Naive B cell (primary cell): ENCODE measurements around the gene NOL3. TPM values are rescaled to one million over a fixed set of nuclear protein-coding genes. Genes with fewer than 3 reads are reported as not detected.
A peak's percentile ranks its signal among the peaks of the same experiment; 100 is the strongest.

ENCODE experiments used
- ATAC-seq, 2 donors: fragments of 150-1000 bp; cut with Tn5 transposase; 2 replicates each; pipeline ENCODE4 v1.10.0; 2021; ENCODE audit warnings: low read depth in 2 of 2, mild to moderate bottlenecking in 2 of 2, moderate library complexity in 2 of 2
- DNase-seq: peaks from one replicate; pipeline ENCODE4 v3.0.0; 2022
- H3K27ac Mint-ChIP-seq, 6 donors: one replicate each; pipeline ENCODE4 v1.8.0; 2020 to 2022; ENCODE audit warnings: mild to moderate bottlenecking in 6 of 6, mixed read lengths in 6 of 6, moderate library complexity in 5 of 6, inconsistent platforms in 2 of 6
- H3K27me3 Mint-ChIP-seq, 3 donors: one replicate each; pipeline ENCODE4 v1.8.0; 2021 to 2022; ENCODE audit warnings: mixed read lengths in 3 of 3, mild to moderate bottlenecking in 1 of 3
- H3K36me3 Mint-ChIP-seq, 2 donors: one replicate each; pipeline ENCODE4 v1.8.0; 2020 to 2022; ENCODE audit warnings: mixed read lengths in 2 of 2, inconsistent platforms in 1 of 2, mild to moderate bottlenecking in 1 of 2
- H3K4me1 Mint-ChIP-seq, 3 donors: one replicate each; pipeline ENCODE4 v1.8.0; 2020 to 2022; ENCODE audit warnings: mixed read lengths in 3 of 3, inconsistent platforms in 1 of 3, mild to moderate bottlenecking in 1 of 3, moderate library complexity in 1 of 3
- H3K4me3 Mint-ChIP-seq, 8 donors: one replicate each; pipeline ENCODE4 v1.8.0; 2020 to 2022; ENCODE audit warnings: mild to moderate bottlenecking in 8 of 8, mixed read lengths in 8 of 8, moderate library complexity in 8 of 8, inconsistent platforms in 2 of 8
- H3K9me3 Mint-ChIP-seq, 7 donors: one replicate each; pipeline ENCODE4 v1.8.0; 2020 to 2022; ENCODE audit warnings: mixed read lengths in 7 of 7, mild to moderate bottlenecking in 5 of 7, inconsistent platforms in 2 of 7, moderate library complexity in 1 of 7
- polyA plus RNA-seq, 6 donors: library from polyadenylated mRNA; unstranded; fragments of 300-500 nt; fragmentation: Illumina TruSeq; gene quantifications; one replicate each; pipeline ENCODE4 v1.2.3, GENCODE V29; 2021; ENCODE audit warnings: low read depth in 6 of 6

NOL3 gene
- polyA plus RNA-seq, 6 donors from 2014 or later = 0.27 TPM; not detected in 5

DNA sequence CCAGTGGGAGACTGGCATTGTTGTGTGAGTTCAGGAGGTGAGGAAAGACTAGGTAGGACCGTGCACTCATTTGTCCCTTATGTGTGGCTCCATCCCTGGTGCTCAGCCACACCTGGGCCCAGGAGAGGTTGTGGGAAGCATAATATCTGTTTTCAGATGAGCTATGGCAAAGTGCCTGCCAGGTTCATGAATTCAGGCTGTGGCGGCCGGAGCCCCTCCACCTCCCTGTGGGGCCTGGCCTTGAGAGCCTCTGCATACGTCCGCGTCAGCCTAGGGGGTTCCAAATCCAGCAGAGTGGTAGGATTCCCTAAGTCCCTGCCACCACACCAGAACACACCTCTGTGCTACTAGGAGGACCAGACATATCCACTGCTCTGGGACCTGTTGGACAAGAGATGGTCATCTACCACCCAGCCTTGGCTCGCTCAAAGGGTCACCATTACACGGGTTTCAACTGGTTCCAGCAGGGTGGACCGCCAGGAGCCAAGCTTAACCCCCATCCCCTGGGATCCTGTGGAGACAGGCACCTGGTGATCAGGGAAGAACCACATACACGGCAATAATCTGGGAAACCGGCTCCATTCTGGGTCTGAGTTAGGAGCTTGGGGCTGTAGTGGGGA is 21.6 kb upstream of the NOL3 start:
- ATAC-seq (no peak), DNase-seq (no peak)
- Mint-ChIP-seq H3K4me3 (peak overlapping the region in 7 of 8 donors; percentile 10 to 50 (median 32)), H3K27me3 (peaks cover 10 to 44% (median 29%) of the 10 kb centered on the region in 3 donors), H3K9me3 (no peaks in the 10 kb centered on the region), H3K4me1 (peaks cover 18 to 21% (median 20%) of the 10 kb centered on the region in 3 donors), H3K36me3 (peaks cover 37 to 45% of the 10 kb centered on the region in 2 donors), H3K27ac (no peak overlapping the region)

GRCh38 chr16:67149276-67150046 is 20.9 kb upstream of the NOL3 start:
- DNase-seq (no peak), ATAC-seq (no peak)
- H3K4me3 Mint-ChIP-seq = peak overlapping the region in 6 of 8 donors; percentile 10 to 50 (median 32)
- H3K36me3 Mint-ChIP-seq = peaks cover 32 to 41% of the 10 kb centered on the region in 2 donors
- H3K9me3 Mint-ChIP-seq = no peaks in the 10 kb centered on the region
- H3K27ac Mint-ChIP-seq = no peak overlapping the region
- H3K27me3 Mint-ChIP-seq = peaks cover 10 to 44% (median 29%) of the 10 kb centered on the region in 3 donors
- peaks cover 18 to 27% (median 21%) of the 10 kb centered on the region in 3 donors for H3K4me1 Mint-ChIP-seq

GRCh38 chr16:67150047-67150832 is 20.1 kb upstream of the NOL3 start:
- H3K36me3 Mint-ChIP-seq = peaks cover 28 to 34% of the 10 kb centered on the region in 2 donors
- H3K4me1 Mint-ChIP-seq = peaks cover 21 to 27% (median 23%) of the 10 kb centered on the region in 3 donors
- ATAC-seq (peak; percentile 50 to 56), DNase-seq (no peak)
- H3K4me3 Mint-ChIP-seq = peak overlapping the region in 2 of 8 donors; percentile 60 to 74
- H3K27me3 Mint-ChIP-seq = peaks cover 10 to 47% (median 29%) of the 10 kb centered on the region in 3 donors
- no peak overlapping the region for H3K27ac Mint-ChIP-seq
- H3K9me3 Mint-ChIP-seq = no peaks in the 10 kb centered on the region

DNA sequence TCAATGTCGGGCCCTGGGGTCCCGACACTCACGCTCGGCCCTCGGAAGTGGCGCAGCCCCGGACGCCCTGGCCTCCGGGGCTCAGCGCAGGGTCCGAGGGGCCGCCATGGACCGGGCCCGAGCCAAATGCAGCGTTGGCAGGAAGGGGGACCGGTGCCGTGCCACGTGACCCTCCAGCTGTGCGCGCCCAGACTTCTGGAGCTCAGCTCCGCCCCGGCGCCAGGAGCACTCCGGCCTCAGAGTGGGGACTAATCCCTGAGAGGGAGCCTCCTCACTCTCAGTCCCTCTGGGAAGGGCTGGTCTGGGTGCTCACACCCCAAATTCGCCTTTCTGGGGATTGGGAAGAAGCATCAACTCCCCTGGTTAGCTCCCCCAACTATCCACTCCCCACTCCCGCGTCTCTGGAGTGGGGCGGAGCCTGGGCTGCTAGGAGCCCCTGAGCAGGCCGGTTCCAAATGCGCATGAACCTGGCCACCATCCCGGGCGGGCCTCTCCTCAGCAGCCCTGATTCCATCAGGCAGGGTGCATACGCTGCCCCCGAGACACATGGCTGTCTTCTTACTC is 19.4 kb upstream of the NOL3 start, which contains the start of gene B3GNT9:
B3GNT9 (minus strand) TSS at position 166 of the 564 bp plus-strand sequence. CDS start 513 bp downstream, outside the sequence.
- Mint-ChIP-seq H3K27me3 (peaks cover 10 to 49% (median 29%) of the 10 kb centered on the region in 3 donors), H3K9me3 (no peaks in the 10 kb centered on the region), H3K4me3 (peak within 1 kb of the TSS; percentile 27 to 74 (median 71)), H3K36me3 (peaks cover 26 to 27% of the 10 kb centered on the region in 2 donors), H3K27ac (peak within 1 kb of the TSS in 1 of 6 donors; percentile 24), H3K4me1 (peaks cover 27 to 28% (median 27%) of the 10 kb centered on the region in 3 donors)
- no peak for DNase-seq
- ATAC-seq = no peak

- Mint-ChIP-seq H3K4me1 (peaks cover 33 to 34% (median 33%) of the 10 kb centered on the region in 3 donors), H3K27ac (no peak overlapping the region), H3K9me3 (no peaks in the 10 kb centered on the region), H3K36me3 (peaks cover 20% of the 10 kb centered on the region in 2 donors), H3K27me3 (peaks cover 10 to 49% (median 29%) of the 10 kb centered on the region in 3 donors), H3K4me3 (peak overlapping the region in 6 of 8 donors; percentile 27 to 74 (median 71))
- DNase-seq (no peak), ATAC-seq (no peak)
These were observed 18.8 kb upstream of the NOL3 start for GRCh38 chr16:67151431-67152097.

- H3K4me1 Mint-ChIP-seq = peaks cover 44 to 58% (median 50%) of the 10 kb centered on the region in 3 donors
- peak overlapping the region in 6 of 8 donors; percentile 21 to 71 (median 64) for H3K4me3 Mint-ChIP-seq
- no peaks in the 10 kb centered on the region for H3K36me3 Mint-ChIP-seq
- peaks cover 0 to 27% (median 6%) of the 10 kb centered on the region in 3 donors for H3K27me3 Mint-ChIP-seq
- H3K27ac Mint-ChIP-seq = no peak overlapping the region
- DNase-seq (no peak), ATAC-seq (no peak)
- no peaks in the 10 kb centered on the region for H3K9me3 Mint-ChIP-seq
These were observed 15.6 kb upstream of the NOL3 start for GRCh38 chr16:67154578-67155294.

GRCh38 chr16:67155295-67156142 is 14.8 kb upstream of the NOL3 start:
- Mint-ChIP-seq H3K27ac (peak overlapping the region in 1 of 6 donors; percentile 70), H3K27me3 (peaks cover 0 to 27% (median 6%) of the 10 kb centered on the region in 3 donors), H3K4me3 (peak overlapping the region in 6 of 8 donors; percentile 47 to 71 (median 64)), H3K36me3 (no peaks in the 10 kb centered on the region), H3K4me1 (peaks cover 44 to 64% (median 56%) of the 10 kb centered on the region in 3 donors), H3K9me3 (no peaks in the 10 kb centered on the region)
- ATAC-seq (peak; percentile 29 to 42), DNase-seq (peak; percentile 79)

GRCh38 chr16:67156143-67156844 is 14.0 kb upstream of the NOL3 start:
- Mint-ChIP-seq H3K4me3 (peak overlapping the region in 2 of 8 donors; percentile 34 to 55), H3K4me1 (peaks cover 39 to 67% (median 59%) of the 10 kb centered on the region in 3 donors), H3K27me3 (peaks cover 2 to 27% (median 3%) of the 10 kb centered on the region in 3 donors), H3K36me3 (no peaks in the 10 kb centered on the region), H3K9me3 (peaks cover 0 to 2% (median 0%) of the 10 kb centered on the region in 7 donors), H3K27ac (peak overlapping the region in 3 of 6 donors; percentile 8 to 70 (median 69))
- no peak for DNase-seq
- ATAC-seq = no peak

GRCh38 chr16:67157106-67157748 is 13.1 kb upstream of the NOL3 start:
- Mint-ChIP-seq H3K4me1 (peaks cover 35 to 67% (median 63%) of the 10 kb centered on the region in 3 donors), H3K27me3 (peaks cover 2 to 28% (median 5%) of the 10 kb centered on the region in 3 donors), H3K36me3 (no peaks in the 10 kb centered on the region), H3K27ac (peak overlapping the region; percentile 52 to 98 (median 77)), H3K4me3 (peak overlapping the region in 5 of 8 donors; percentile 34 to 94 (median 48)), H3K9me3 (peaks cover 0 to 2% (median 0%) of the 10 kb centered on the region in 7 donors)
- DNase-seq = no peak
- no peak for ATAC-seq

DNA sequence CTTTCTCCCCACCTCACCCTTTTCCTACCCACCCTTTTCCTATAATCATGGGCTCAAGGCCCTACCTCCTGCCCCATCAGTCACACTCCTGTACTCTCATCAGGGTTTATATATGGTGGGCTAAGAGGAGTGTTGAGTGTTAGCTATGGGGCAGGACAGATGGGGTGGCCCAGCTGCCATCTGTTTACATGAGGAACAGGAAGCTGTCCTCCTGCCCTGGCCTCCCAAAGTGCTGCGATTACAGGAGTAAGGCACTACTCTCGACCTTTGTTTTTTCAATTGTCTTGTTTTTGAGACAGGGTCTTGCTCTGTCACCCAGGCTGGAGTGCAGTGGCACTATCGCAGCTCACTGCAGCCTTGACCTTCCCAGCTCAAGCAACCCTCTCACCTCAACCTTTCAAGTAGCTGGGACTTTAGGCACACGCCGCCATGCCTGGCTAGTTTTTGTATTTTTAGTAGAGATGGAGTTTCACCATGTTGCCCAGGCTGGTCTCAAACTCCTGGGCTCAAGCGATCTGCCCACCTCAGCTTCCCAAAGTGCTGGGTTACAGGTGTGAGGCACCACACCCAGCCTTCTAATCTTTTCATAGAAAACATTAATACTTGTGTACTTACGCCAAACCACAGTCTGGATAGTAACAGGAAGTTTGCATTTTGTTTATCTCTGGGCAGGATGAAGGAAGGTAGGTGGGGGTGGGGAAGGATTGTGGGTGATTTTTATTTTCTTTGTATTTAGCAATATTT is 12.3 kb upstream of the NOL3 start:
- ATAC-seq (no peak), DNase-seq (no peak)
- peak overlapping the region; percentile 82 to 97 (median 92) for H3K4me3 Mint-ChIP-seq
- H3K27me3 Mint-ChIP-seq = peaks cover 8 to 28% (median 9%) of the 10 kb centered on the region in 3 donors
- H3K27ac Mint-ChIP-seq = peak overlapping the region; percentile 89 to 98 (median 98)
- H3K36me3 Mint-ChIP-seq = no peaks in the 10 kb centered on the region
- H3K9me3 Mint-ChIP-seq = peaks cover 0 to 2% (median 0%) of the 10 kb centered on the region in 7 donors
- peaks cover 33 to 67% (median 66%) of the 10 kb centered on the region in 3 donors for H3K4me1 Mint-ChIP-seq
